DOHH2 (cell line): Measurements from ENCODE around the gene HOXA9.

Experiments
- EZH2phosphoT487 ChIP-seq: fragments of 200-600 bp; sonication (generic); IDR thresholded peaks from 2 replicates; pipeline ENCODE4 v1.6.1; 2017; ENCODE audit warnings: borderline replicate concordance, mild to moderate bottlenecking, antibody characterized with exemption, low read length, moderate library complexity, mixed read lengths
- TF ChIP-seq, protein P1 (sequence below): fragments of 200-600 bp; sonication (generic); IDR thresholded peaks from one replicate; pipeline ENCODE4 v1.5.1; 2014; ENCODE audit warnings: antibody characterized with exemption, mild to moderate bottlenecking, low read depth, low read length; ENCODE audit not compliant: poor library complexity, severe bottlenecking

DNA sequence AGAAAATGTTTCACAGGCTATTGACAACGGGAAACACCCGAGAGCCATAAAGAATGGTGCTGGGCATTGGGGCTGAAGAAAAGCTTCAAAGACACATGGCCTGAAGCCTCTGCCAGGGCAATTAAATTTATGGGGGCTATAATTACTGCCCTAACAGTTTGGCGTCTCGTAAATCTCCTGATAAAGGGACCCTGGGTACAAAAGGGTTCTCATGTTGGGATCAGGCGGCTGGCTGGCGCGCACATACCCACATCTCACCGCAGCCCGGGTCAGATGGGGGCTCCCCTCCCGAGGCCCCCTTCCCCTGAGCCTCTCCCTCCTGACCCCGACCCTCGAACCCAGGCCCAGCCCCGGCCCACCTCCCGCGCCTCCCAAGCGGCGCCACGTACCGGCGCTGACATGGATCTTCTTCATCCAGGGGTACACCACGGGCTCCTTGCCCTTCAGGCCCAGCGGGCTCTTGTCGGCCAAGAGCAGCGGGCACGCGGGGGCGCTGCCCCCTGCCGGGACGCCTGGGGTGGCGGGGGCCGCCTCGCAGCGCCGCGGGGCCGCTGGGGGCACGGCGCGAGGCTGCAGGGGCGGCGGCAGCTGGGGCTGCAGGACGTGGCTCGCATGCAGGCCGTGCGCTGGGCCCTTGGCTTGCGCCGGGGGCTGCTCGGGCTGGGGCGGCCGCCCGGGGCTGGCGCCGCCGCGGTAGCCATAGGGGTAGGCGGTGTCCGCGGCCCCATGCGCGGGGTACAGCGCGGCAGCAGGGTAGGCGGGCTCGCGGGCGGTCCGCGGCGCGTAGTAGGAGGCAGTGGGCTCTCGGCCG lies 35.4 kb downstream of the HOXA9 start:
- TF ChIP-seq, protein P1, sequence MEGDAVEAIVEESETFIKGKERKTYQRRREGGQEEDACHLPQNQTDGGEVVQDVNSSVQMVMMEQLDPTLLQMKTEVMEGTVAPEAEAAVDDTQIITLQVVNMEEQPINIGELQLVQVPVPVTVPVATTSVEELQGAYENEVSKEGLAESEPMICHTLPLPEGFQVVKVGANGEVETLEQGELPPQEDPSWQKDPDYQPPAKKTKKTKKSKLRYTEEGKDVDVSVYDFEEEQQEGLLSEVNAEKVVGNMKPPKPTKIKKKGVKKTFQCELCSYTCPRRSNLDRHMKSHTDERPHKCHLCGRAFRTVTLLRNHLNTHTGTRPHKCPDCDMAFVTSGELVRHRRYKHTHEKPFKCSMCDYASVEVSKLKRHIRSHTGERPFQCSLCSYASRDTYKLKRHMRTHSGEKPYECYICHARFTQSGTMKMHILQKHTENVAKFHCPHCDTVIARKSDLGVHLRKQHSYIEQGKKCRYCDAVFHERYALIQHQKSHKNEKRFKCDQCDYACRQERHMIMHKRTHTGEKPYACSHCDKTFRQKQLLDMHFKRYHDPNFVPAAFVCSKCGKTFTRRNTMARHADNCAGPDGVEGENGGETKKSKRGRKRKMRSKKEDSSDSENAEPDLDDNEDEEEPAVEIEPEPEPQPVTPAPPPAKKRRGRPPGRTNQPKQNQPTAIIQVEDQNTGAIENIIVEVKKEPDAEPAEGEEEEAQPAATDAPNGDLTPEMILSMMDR = no peak
- TF ChIP-seq EZH2phosphoT487 = no peak
